Endothelial cell of umbilical vein (primary cell): ENCODE data around the gene FHOD3. TPM values are rescaled to one million over a fixed set of nuclear protein-coding genes. Genes with fewer than 3 reads are reported as not detected.

ENCODE experiments used
- BruUV-seq: library from RNA; stranded (reverse); fragments of 400-500 nt; replicated peaks from 2 replicates; lab custom pipeline; 2021; lab: Mats Ljungman, UMichigan
- CTCF ChIA-PET: fragments of 300-600, 350-600 bp; sonication (Branson Sonifier 250); formaldehyde crosslinking; loops from one replicate; lab custom pipeline; 2021; ENCODE audit warnings: antibody characterized with exemption, inconsistent platforms; lab: Charles Lee
- POLR2A ChIA-PET: fragments of 300-600, 350-600 bp; sonication (Branson Sonifier 250); formaldehyde crosslinking; loops from one replicate; lab custom pipeline; 2021; ENCODE audit warnings: antibody characterized with exemption, inconsistent platforms; lab: Charles Lee
- DNase-seq: peaks from one replicate; pipeline ENCODE4 v3.0.0-alpha.2; 2011; ENCODE audit warnings: low read depth, low spot score
- FAIRE-seq: peaks from 2 replicates; lab custom pipeline; 2011; peaks lifted over from hg19 to GRCh38; lab: Jason Lieb, UNC
- H2AFZ ChIP-seq: 2 replicates; pipeline ENCODE4 v1.6.0; 2012; ENCODE audit warnings: low read depth, low read length, control low read depth, inconsistent platforms
- H3K27ac ChIP-seq: 2 replicates; pipeline ENCODE4 v1.5.1; 2011; ENCODE audit warnings: low read depth, mild to moderate bottlenecking, control low read depth, low read length, moderate library complexity; ENCODE audit not compliant: insufficient read depth
- H3K27me3 ChIP-seq, 2 experiments: 2 replicates each; pipeline versions ENCODE4 v1.6.0 to v1.6.1; 2011; ENCODE audit warnings: low read length in 2 of 2, mixed read lengths in 1 of 2; ENCODE audit not compliant: control insufficient read depth in 2 of 2, insufficient read depth in 2 of 2
- H3K36me3 ChIP-seq, 2 experiments: 2 replicates in 1 of 2; 3 replicates in 1 of 2; pipeline ENCODE4 v1.5.1; 2011; ENCODE audit warnings: low read length in 2 of 2, mild to moderate bottlenecking in 1 of 2, moderate library complexity in 1 of 2; ENCODE audit not compliant: control insufficient read depth in 2 of 2, insufficient read depth in 2 of 2; ENCODE audit errors: extremely low read depth in 1 of 2
- H3K4me1 ChIP-seq: 3 replicates; pipeline ENCODE4 v1.5.1; 2011; ENCODE audit warnings: mild to moderate bottlenecking, low read length; ENCODE audit not compliant: control insufficient read depth, insufficient read depth; ENCODE audit errors: extremely low read depth
- H3K4me2 ChIP-seq: 2 replicates; pipeline ENCODE4 v1.6.1; 2011; ENCODE audit warnings: low read length, control low read depth, mixed read lengths; ENCODE audit not compliant: insufficient read depth
- H3K4me3 ChIP-seq, 3 experiments: fragments of 200-600 bp in 1 of 3; sonication (generic), shearing (Covaris generic) in 1 of 3; replicated peaks in 1 of 3; 2 replicates each; pipeline ENCODE4 v1.5.1; 2011 to 2016; ENCODE audit warnings: control low read depth in 3 of 3, low read length in 3 of 3, mild to moderate bottlenecking in 2 of 3, inconsistent platforms in 1 of 3, low read depth in 1 of 3, moderate library complexity in 1 of 3; ENCODE audit not compliant: insufficient read depth in 1 of 3
- H3K79me2 ChIP-seq: 2 replicates; pipeline ENCODE4 v1.6.0; 2012; ENCODE audit warnings: low read length, inconsistent platforms; ENCODE audit not compliant: control insufficient read depth, insufficient read depth
- H3K9ac ChIP-seq: replicated peaks from 2 replicates; pipeline ENCODE3; 2011; ENCODE audit warnings: low read length, control low read depth; ENCODE audit not compliant: insufficient read depth; ENCODE audit errors: extremely low read depth
- H3K9me1 ChIP-seq: replicated peaks from 3 replicates; pipeline ENCODE4 v1.6.0; 2011; ENCODE audit warnings: mild to moderate bottlenecking, low read length; ENCODE audit not compliant: control insufficient read depth, insufficient read depth; ENCODE audit errors: extremely low read depth
- H3K9me3 ChIP-seq: replicated peaks from 2 replicates; pipeline ENCODE4 v1.5.1; 2012; ENCODE audit warnings: low read length, inconsistent platforms; ENCODE audit not compliant: control insufficient read depth, insufficient read depth
- H4K20me1 ChIP-seq: replicated peaks from 2 replicates; pipeline ENCODE3; 2011; ENCODE audit warnings: mild to moderate bottlenecking, low read length; ENCODE audit not compliant: control insufficient read depth, insufficient read depth; ENCODE audit errors: extremely low read depth
- CTCF ChIP-seq, 2 donors: IDR thresholded peaks; 1 replicate in 1 of 2; 2 replicates in 1 of 2; pipeline ENCODE4 v1.5.1; 2011; ENCODE audit warnings: low read length in 2 of 2, mild to moderate bottlenecking in 2 of 2, moderate library complexity in 2 of 2, control low read depth in 1 of 2, inconsistent platforms in 1 of 2, low read depth in 1 of 2; ENCODE audit not compliant: insufficient read depth in 1 of 2; ENCODE audit errors: extremely low read depth in 1 of 2
- EZH2 ChIP-seq: IDR thresholded peaks from 2 replicates; pipeline ENCODE4 v1.6.1; 2012; ENCODE audit warnings: borderline replicate concordance, low read depth, mild to moderate bottlenecking, moderate library complexity, low read length, inconsistent platforms; ENCODE audit not compliant: severe bottlenecking
- FOS ChIP-seq: IDR thresholded peaks from 2 replicates; pipeline ENCODE4 v1.6.1; 2011; ENCODE audit warnings: mild to moderate bottlenecking, low read length, moderate library complexity, borderline replicate concordance; ENCODE audit not compliant: insufficient read depth
- GATA2 ChIP-seq: IDR thresholded peaks from 2 replicates; pipeline ENCODE4 v1.7.0; 2011; ENCODE audit warnings: low read depth, mild to moderate bottlenecking, moderate library complexity, mixed read lengths, low read length; ENCODE audit not compliant: insufficient read length, insufficient read depth
- JUN ChIP-seq: IDR thresholded peaks from 2 replicates; pipeline ENCODE4 v1.6.1; 2011; ENCODE audit warnings: borderline replicate concordance, low read depth; ENCODE audit not compliant: insufficient read length, insufficient read depth
- MYC ChIP-seq: IDR thresholded peaks from one replicate; pipeline ENCODE4 v1.6.1; 2011; ENCODE audit warnings: mild to moderate bottlenecking, low read depth, low read length
- POLR2A ChIP-seq: IDR thresholded peaks from 2 replicates; pipeline ENCODE4 v1.6.1; 2012; ENCODE audit warnings: low read depth, mild to moderate bottlenecking, control low read depth, low read length
- POLR2AphosphoS5 ChIP-seq: IDR thresholded peaks from 2 replicates; pipeline ENCODE4 v1.6.1; 2012; ENCODE audit warnings: low read depth, mild to moderate bottlenecking, control low read depth, low read length, moderate library complexity; ENCODE audit not compliant: insufficient read depth
- dilution Hi-C: fragments of 300-500 bp; cut with MboI; formaldehyde crosslinking; loops from one replicate; pipeline ENCODE4 v1.15.0; 2019; ENCODE audit warnings: low sequenced_read_pairs; ENCODE audit not compliant: extremely low pct_ligation_motif_present
- intact Hi-C: fragments of 100-400 bp; cut with micrococcal nuclease; formaldehyde crosslinking; loops from one replicate; pipeline ENCODE4 v1.10.0; 2022
- polyA plus RNA-seq, 4 experiments: library from polyadenylated mRNA; depleted of rRNA in 3 of 4; stranded (reverse) in 3 of 4; unstranded in 1 of 4; fragments of >200 nt; gene quantifications; 2 replicates each; pipeline versions ENCODE4 v1.2.1 to v1.2.3, GENCODE V29; 2011 to 2012; ENCODE audit warnings: missing spikeins in 1 of 4
- total RNA-seq: library from RNA; stranded (reverse); gene quantifications from 2 replicates; pipeline ENCODE4 v1.2.3, GENCODE V29; 2021
- TF ChIP-seq, protein P1 (sequence below): IDR thresholded peaks from 2 replicates; pipeline ENCODE4 v1.6.1; 2011; ENCODE audit not compliant: insufficient read depth, insufficient read length

The FHOD3 gene
- total and polyA plus RNA-seq, 2 donors (not counting 3 experiments of a cell fraction or from before 2014, with no cell fraction given) = 0.06 to 1.5 TPM

- H3K4me2 ChIP-seq = no peak overlapping the region
- CTCF ChIA-PET = interaction anchor here (4.4 kb wide), 1 partner anchor 74 kb away, joined by 26 read pairs; no protein-coding TSS in a partner anchor
- H3K27me3 ChIP-seq = peaks cover 4 to 8% of the 10 kb centered on the region in 2 experiments
- H3K79me2 ChIP-seq = no peaks in the 10 kb centered on the region
- no TSS peak for BruUV-seq
- H3K4me1 ChIP-seq = no peaks in the 10 kb centered on the region
- H4K20me1 ChIP-seq = no peaks in the 10 kb centered on the region
- H3K9me3 ChIP-seq = no peaks in the 10 kb centered on the region
- TF ChIP-seq, protein P1, sequence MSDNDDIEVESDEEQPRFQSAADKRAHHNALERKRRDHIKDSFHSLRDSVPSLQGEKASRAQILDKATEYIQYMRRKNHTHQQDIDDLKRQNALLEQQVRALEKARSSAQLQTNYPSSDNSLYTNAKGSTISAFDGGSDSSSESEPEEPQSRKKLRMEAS = no peak
- no peak for TF ChIP-seq POLR2A
- no peak for TF ChIP-seq EZH2
- no peak for TF ChIP-seq MYC
- TF ChIP-seq FOS = no peak
- no peak for TF ChIP-seq JUN
- dilution Hi-C loops (no loop called here), intact Hi-C loops (no loop called here)
- no peak for DNase-seq
- no peaks in the 10 kb centered on the region for H3K36me3 ChIP-seq
- H3K27ac ChIP-seq = no peak overlapping the region
- POLR2A ChIA-PET = no interaction called here
- no peaks in the 10 kb centered on the region for H3K9me1 ChIP-seq
- H3K4me3 ChIP-seq = no peak overlapping the region
- H3K9ac ChIP-seq = no peak overlapping the region
- FAIRE-seq = no peak
- no peak overlapping the region for H2AFZ ChIP-seq
These were observed 463.7 kb downstream of the FHOD3 start for GRCh38 chr18:36761186-36761698.

DNA sequence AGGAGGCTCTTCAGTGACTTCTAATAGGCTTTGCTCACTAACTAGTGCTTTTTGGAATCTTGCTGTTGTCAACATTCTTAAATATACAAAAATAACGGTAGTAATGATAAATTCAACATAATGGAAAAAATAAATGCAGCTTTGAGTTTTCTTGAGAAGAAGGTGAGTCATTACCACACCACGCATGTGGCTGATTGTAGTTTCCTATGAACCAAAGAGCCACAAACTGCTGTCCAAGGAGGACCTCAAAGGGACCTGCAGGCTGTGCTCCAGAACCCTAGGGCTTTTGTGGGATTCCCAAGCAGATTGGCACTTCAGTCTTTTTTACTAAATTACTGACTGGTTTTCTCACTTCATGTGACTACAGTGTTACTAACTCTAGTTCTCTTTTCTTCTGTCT, 464.6 kb downstream of the FHOD3 start:
- H3K79me2 ChIP-seq = no peaks in the 10 kb centered on the region
- POLR2A ChIA-PET = no interaction called here
- FAIRE-seq (no peak), DNase-seq (no peak)
- no peak overlapping the region for H2AFZ ChIP-seq
- H3K27me3 ChIP-seq = peaks cover 7 to 12% of the 10 kb centered on the region in 2 experiments
- no peak overlapping the region for H3K9ac ChIP-seq
- H3K4me2 ChIP-seq = no peak overlapping the region
- no peak overlapping the region for H3K4me3 ChIP-seq
- H3K9me3 ChIP-seq = no peaks in the 10 kb centered on the region
- no peak overlapping the region for H3K27ac ChIP-seq
- CTCF ChIA-PET = interaction anchor here (4.4 kb wide), 1 partner anchor 75 kb away, joined by 26 read pairs; no protein-coding TSS in a partner anchor
- BruUV-seq = no TSS peak
- no peaks in the 10 kb centered on the region for H3K4me1 ChIP-seq
- H3K9me1 ChIP-seq = no peaks in the 10 kb centered on the region
- intact Hi-C loops (no loop called here), dilution Hi-C loops (no loop called here)
- no peak for TF ChIP-seq EZH2
- TF ChIP-seq GATA2 = no peak
- TF ChIP-seq CTCF (IDR thresholded peaks at IDR 0.05; ENCODE audit: extremely low read depth in 1 of 2, insufficient read depth in 1 of 2, low read depth in 1 of 2, low read length in 2 of 2) = no peak
- TF ChIP-seq POLR2AphosphoS5 = no peak
- TF ChIP-seq JUN = no peak
- TF ChIP-seq MYC = no peak
- no peak for TF ChIP-seq POLR2A
- no peaks in the 10 kb centered on the region for H3K36me3 ChIP-seq
- H4K20me1 ChIP-seq = no peaks in the 10 kb centered on the region
